ENCODE measurements around the gene MOK. TPM values are rescaled to one million over a fixed set of nuclear protein-coding genes. Genes with fewer than 3 reads are reported as not detected.

Gene MOK
- total RNA-seq, 2 experiments from 2014 or later, result 6.2 to 6.6 TPM

DNA sequence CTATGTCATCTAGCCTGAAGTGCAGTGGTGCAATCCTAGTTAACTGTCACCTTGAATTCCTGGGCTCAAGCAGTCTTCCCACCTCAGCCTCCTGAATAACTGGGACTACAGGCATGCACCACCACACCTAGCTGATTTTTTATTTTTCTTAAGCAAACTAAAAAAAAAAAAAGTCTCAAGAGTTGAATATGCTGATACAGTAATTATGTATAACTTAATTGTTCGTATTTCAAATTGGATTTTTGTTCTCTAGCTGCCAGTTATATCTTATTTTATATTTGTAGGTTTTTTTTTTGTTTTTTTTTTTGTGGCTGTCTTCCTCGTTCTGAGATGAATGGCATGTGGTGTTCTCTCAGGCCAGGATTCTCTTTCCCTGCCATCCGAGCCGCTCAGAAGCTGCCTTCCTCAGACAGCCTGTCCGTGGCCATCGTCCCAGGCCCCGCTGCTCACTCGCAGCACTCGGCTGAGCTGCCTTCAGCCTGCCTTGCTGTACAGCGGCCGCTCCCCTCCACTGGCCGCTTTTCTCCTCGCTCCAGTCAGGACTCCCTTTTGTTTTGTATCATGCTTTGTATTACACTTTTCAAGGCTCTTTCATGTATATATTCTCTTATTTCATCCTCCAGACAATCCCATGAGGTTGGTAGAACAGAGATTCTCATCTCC, 112.0 kb downstream of the MOK start:
- Mint-ChIP-seq H3K9me3 (no peaks in the 10 kb centered on the region), H3K4me3 (no peak overlapping the region), H3K36me3 (ENCODE audit: low read depth) (peaks cover 20% of the 10 kb centered on the region), H3K27me3 (no peaks in the 10 kb centered on the region), H3K27ac (no peak overlapping the region), H3K4me1 (ENCODE audit: low read depth) (peaks cover 45% of the 10 kb centered on the region)
- ATAC-seq (no peak), DNase-seq (no peak)
- ChIA-PET POLR2A (no interaction called here), CTCF (interaction anchor here (0.7 kb wide), 1 partner anchor 346 kb away, joined by 3 read pairs; no protein-coding TSS in a partner anchor)
- intact Hi-C loops (cut with micrococcal nuclease), result no loop called here
- TF ChIP-seq CTCF (IDR thresholded peaks at IDR 0.05), result no peak

DNA sequence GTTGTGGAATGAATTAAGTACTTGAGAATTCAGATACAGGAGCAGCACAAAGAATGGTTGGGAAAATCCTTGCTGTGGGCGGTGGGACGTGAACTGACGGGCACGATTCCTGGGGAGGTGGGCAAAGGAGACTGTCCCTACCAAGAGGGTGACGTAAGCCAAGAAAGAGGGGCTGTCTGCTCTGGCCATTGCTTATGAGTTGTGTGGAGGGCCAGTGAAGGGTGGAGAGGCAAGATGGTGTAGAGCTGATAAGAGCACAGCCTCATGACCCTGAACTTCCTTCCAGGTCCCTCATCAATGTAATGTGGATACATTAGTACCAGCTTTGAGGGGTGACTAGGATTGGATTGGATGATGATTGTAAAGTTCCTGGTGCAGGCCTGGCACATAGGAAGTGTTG, 115.1 kb downstream of the MOK start:
- H3K27me3 Mint-ChIP-seq, result no peaks in the 10 kb centered on the region
- ATAC-seq (no peak), DNase-seq (no peak)
- ChIA-PET POLR2A (no interaction called here), CTCF (no interaction called here)
- H3K36me3 Mint-ChIP-seq (ENCODE audit: low read depth), result peaks cover under 1% of the 10 kb centered on the region
- peak overlapping the region; percentile 28 for H3K27ac Mint-ChIP-seq
- no peaks in the 10 kb centered on the region for H3K9me3 Mint-ChIP-seq
- H3K4me3 Mint-ChIP-seq, result no peak overlapping the region
- peaks cover 46% of the 10 kb centered on the region for H3K4me1 Mint-ChIP-seq (ENCODE audit: low read depth)
- TF ChIP-seq CTCF (IDR thresholded peaks at IDR 0.05), result no peak
- intact Hi-C loops (cut with micrococcal nuclease), result no loop called here

DNA sequence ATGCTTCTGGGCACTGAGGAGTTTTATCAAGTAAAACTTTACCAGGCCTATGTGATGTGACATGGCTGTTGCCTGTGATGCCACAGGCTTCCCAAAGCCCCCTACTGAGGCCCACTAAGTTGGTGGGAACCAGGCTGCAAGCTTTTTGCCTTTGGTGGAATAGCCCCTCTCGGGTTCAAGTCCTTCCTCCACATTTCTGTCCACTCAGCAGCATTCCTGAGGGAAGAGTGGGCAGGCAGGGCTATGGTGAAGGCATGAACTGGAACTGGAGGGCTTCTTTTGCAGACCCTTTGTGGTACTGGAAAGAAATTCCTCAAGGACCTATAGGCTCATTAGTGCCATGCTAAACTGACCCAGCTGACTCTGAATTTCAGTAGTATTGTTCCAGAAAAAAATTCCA, 116.8 kb downstream of the MOK start:
- Mint-ChIP-seq H3K4me1 (ENCODE audit: low read depth) (peaks cover 58% of the 10 kb centered on the region), H3K27me3 (no peaks in the 10 kb centered on the region), H3K4me3 (no peak overlapping the region), H3K27ac (no peak overlapping the region), H3K36me3 (ENCODE audit: low read depth) (no peaks in the 10 kb centered on the region), H3K9me3 (no peaks in the 10 kb centered on the region)
- DNase-seq (no peak), ATAC-seq (no peak)
- ChIA-PET CTCF (interaction anchor here (0.8 to 2.0 kb wide), 2 partner anchors 10 to 92 kb away, joined by 4 to 6 read pairs; no protein-coding TSS in a partner anchor), POLR2A (interaction anchor here (0.8 kb wide), 1 partner anchor 140 kb away, joined by 3 read pairs; no protein-coding TSS in a partner anchor)
- intact Hi-C loops (cut with micrococcal nuclease), result no loop called here
- no peak for TF ChIP-seq CTCF (IDR thresholded peaks at IDR 0.05)

DNA sequence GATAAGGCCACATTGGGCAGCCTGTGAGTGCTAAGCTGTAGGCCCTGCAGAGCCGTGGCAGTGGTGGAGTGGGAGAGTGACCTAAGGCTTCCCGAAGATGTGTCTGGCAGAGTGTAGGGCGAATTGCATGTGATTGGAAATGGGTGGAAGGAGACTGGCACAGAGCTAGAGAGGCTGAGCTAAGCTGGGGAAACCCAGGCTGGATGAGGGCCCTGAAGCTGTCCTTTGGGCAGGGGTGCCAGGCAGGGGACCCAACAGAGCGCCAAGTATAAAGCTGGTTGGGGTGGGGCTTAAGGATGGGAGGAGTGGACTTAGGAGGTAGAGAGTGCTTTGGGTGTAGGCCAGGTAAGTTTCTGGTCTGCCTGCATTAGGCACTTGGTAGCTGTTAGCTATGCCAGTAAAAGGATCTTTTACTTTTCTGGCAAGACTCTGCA, 117.4 kb downstream of the MOK start:
- TF ChIP-seq CTCF (IDR thresholded peaks at IDR 0.05), result no peak
- no peak for ATAC-seq
- no peaks in the 10 kb centered on the region for H3K36me3 Mint-ChIP-seq (ENCODE audit: low read depth)
- H3K27me3 Mint-ChIP-seq, result no peaks in the 10 kb centered on the region
- ChIA-PET POLR2A (interaction anchor here (0.8 kb wide), 2 partner anchors 47 to 141 kb away, joined by 3 read pairs; no protein-coding TSS in a partner anchor), CTCF (interaction anchor here (0.8 to 2.0 kb wide), 2 partner anchors 10 to 91 kb away, joined by 4 to 6 read pairs; no protein-coding TSS in a partner anchor)
- H3K4me3 Mint-ChIP-seq, result no peak overlapping the region
- intact Hi-C loops (cut with micrococcal nuclease), result no loop called here
- H3K4me1 Mint-ChIP-seq (ENCODE audit: low read depth), result peaks cover 63% of the 10 kb centered on the region
- no peaks in the 10 kb centered on the region for H3K9me3 Mint-ChIP-seq
- DNase-seq, result no peak
- H3K27ac Mint-ChIP-seq, result peak overlapping the region; percentile 46

GRCh38 chr14:102187044-102187443, 117.9 kb downstream of the MOK start:
- Mint-ChIP-seq H3K27me3 (no peaks in the 10 kb centered on the region), H3K9me3 (no peaks in the 10 kb centered on the region), H3K4me3 (no peak overlapping the region), H3K4me1 (ENCODE audit: low read depth) (peaks cover 65% of the 10 kb centered on the region), H3K27ac (peak overlapping the region; percentile 46), H3K36me3 (ENCODE audit: low read depth) (no peaks in the 10 kb centered on the region)
- POLR2A ChIA-PET, result interaction anchor here (0.8 kb wide), 1 partner anchor 46 kb away, joined by 3 read pairs; no protein-coding TSS in a partner anchor
- CTCF ChIA-PET, result interaction anchor here (2.0 kb wide), 1 partner anchor 91 kb away, joined by 6 read pairs; no protein-coding TSS in a partner anchor
- intact Hi-C loops (cut with micrococcal nuclease), result no loop called here
- DNase-seq (no peak), ATAC-seq (no peak)
- no peak for TF ChIP-seq CTCF (IDR thresholded peaks at IDR 0.05)
